Sigmoid colon (tissue), 4 donors: Measurements from ENCODE around the gene CLMP.

Experiments
- EP300 ChIP-seq, 4 donors: sonication (generic); formaldehyde crosslinking; IDR thresholded peaks; one replicate each; pipeline ENCODE4 v1.6.1; 2017; ENCODE audit warnings: antibody characterized with exemption in 4 of 4
- POLR2A ChIP-seq, 2 donors: fragments of 450-650 bp; IDR thresholded peaks; one replicate each; pipeline ENCODE4 v1.6.1; 2016; ENCODE audit warnings: antibody characterized with exemption in 2 of 2, mild to moderate bottlenecking in 2 of 2, moderate library complexity in 2 of 2
- POLR2AphosphoS5 ChIP-seq, 4 donors: sonication (generic); formaldehyde crosslinking; IDR thresholded peaks; one replicate each; pipeline ENCODE4 v1.6.1; 2017; ENCODE audit warnings: antibody characterized with exemption in 4 of 4
- TF ChIP-seq, protein P1 (sequence below), 4 experiments: fragments of 450-650 bp in 3 of 4; fragments of 200-600 bp in 1 of 4; IDR thresholded peaks; one replicate each; pipeline ENCODE4 v1.5.1; 2016 to 2019; ENCODE audit warnings: antibody characterized with exemption in 4 of 4, mild to moderate bottlenecking in 3 of 4, moderate library complexity in 2 of 4

DNA sequence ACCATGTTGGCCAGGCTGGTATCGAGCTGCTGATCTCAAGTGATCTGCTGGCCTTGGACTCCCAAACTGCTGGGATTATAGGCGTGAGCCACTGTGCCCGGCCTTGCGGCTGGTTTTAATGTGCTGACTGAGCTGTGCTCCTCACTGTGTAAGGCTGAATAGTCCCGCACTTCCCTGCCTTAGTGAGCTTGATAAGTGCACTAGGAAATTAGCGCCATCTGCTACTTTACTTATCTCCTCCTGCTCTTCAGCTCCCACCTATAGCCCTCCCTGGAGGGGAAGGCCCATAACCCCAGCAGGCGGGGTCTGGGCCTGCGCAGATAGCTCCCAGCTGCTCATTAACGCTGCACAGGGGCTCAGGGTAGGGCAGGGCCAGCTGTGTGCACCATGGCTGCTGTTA, 49.4 kb downstream of the CLMP start:
- TF ChIP-seq, protein P1, sequence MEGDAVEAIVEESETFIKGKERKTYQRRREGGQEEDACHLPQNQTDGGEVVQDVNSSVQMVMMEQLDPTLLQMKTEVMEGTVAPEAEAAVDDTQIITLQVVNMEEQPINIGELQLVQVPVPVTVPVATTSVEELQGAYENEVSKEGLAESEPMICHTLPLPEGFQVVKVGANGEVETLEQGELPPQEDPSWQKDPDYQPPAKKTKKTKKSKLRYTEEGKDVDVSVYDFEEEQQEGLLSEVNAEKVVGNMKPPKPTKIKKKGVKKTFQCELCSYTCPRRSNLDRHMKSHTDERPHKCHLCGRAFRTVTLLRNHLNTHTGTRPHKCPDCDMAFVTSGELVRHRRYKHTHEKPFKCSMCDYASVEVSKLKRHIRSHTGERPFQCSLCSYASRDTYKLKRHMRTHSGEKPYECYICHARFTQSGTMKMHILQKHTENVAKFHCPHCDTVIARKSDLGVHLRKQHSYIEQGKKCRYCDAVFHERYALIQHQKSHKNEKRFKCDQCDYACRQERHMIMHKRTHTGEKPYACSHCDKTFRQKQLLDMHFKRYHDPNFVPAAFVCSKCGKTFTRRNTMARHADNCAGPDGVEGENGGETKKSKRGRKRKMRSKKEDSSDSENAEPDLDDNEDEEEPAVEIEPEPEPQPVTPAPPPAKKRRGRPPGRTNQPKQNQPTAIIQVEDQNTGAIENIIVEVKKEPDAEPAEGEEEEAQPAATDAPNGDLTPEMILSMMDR (IDR thresholded peaks at IDR 0.05): no peak
- TF ChIP-seq POLR2AphosphoS5 (IDR thresholded peaks at IDR 0.05): no peak
- no peak for TF ChIP-seq POLR2A (IDR thresholded peaks at IDR 0.05)
- TF ChIP-seq EP300 (IDR thresholded peaks at IDR 0.05): no peak
